Right lobe of liver (tissue), 6 donors: ENCODE data around the gene TECR. TPM values are rescaled to one million over a fixed set of nuclear protein-coding genes. Genes with fewer than 3 reads are reported as not detected.
"Not testable (repeated sequence)": the region's sequence is repeated elsewhere in the genome, so short reads cannot be mapped to it uniquely, and the experiment has no call there.

Source experiments
- ATAC-seq, 4 donors: fragments of 200-7000 bp; cut with Tn5 transposase; one replicate each; pipeline ENCODE4 v1.9.1; 2020; ENCODE audit warnings: mild to moderate bottlenecking in 4 of 4, moderate library complexity in 4 of 4
- DNase-seq, 3 donors: peaks; one replicate each; pipeline ENCODE4 v3.0.0-alpha.2; 2020
- H3K27ac ChIP-seq, 3 donors: fragments of 200-600 bp; one replicate each; pipeline ENCODE4 v1.8.0; 2022
- H3K27me3 ChIP-seq, 2 donors: fragments of 200-600 bp; one replicate each; pipeline ENCODE4 v1.8.0; 2022
- H3K36me3 ChIP-seq, 4 donors: fragments of 200-600 bp; sonication (generic) in 1 of 4; one replicate each; pipeline versions ENCODE4 v1.5.1 to v1.8.0; 2017 to 2022; ENCODE audit warnings: control low read depth in 1 of 4
- H3K4me1 ChIP-seq, 4 donors: fragments of 200-600 bp; sonication (generic) in 1 of 4; one replicate each; pipeline versions ENCODE4 v1.5.1 to v1.8.0; 2017 to 2022; ENCODE audit warnings: control low read depth in 1 of 4
- H3K4me3 ChIP-seq, 3 donors: fragments of 200-600 bp; one replicate each; pipeline ENCODE4 v1.8.0; 2022
- H3K9me3 ChIP-seq, 4 donors: fragments of 200-600 bp; sonication (generic) in 1 of 4; one replicate each; pipeline versions ENCODE4 v1.5.1 to v1.8.0; 2017 to 2022; ENCODE audit warnings: control low read depth in 1 of 4
- CTCF ChIP-seq, 4 donors: fragments of 200-600 bp in 3 of 4; fragments of 450-650 bp in 1 of 4; IDR thresholded peaks; one replicate each; pipeline versions ENCODE4 v1.5.1 to v1.8.0; 2016 to 2022; ENCODE audit warnings: antibody characterized with exemption in 4 of 4, mild to moderate bottlenecking in 2 of 4
- POLR2A ChIP-seq: fragments of 450-650 bp; IDR thresholded peaks from one replicate; pipeline ENCODE4 v1.6.1; 2017; ENCODE audit warnings: antibody characterized with exemption, mild to moderate bottlenecking
- WGBS: methylation state at CpG from one replicate; pipeline ENCODE4 v1.1.6; 2018; ENCODE audit warnings: low coverage, low lambda C conversion rate; ENCODE audit not compliant: insufficient coverage; ENCODE audit errors: missing lambda C conversion rate; 5-methylcytosine and 5-hydroxymethylcytosine counted together
- intact Hi-C, 2 donors: fragments of 100-400 bp; cut with DNase I; formaldehyde crosslinking; loops; one replicate each; pipeline versions ENCODE4 v1.11.2 to v1.14.1; 2022
- total RNA-seq, 6 experiments: library from RNA; depleted of rRNA in 2 of 6; stranded (reverse); fragments of >200 nt in 2 of 6; fragmentation: NEBNext Ultra II Directional in 3 of 6; extraction: Animal tissue kit (Norgen Biotek cat#: 25700) in 3 of 6; gene quantifications; one replicate each; pipeline versions ENCODE4 v1.1.0 to v1.2.4, GENCODE V29; 2016 to 2023
- donor health status: DM: no; HTN: yes; CAD: no.
- donor health status: DM: no; HTN: no; CAD: no.
- donor health status: DM: no; HTN: no; CAD: no.
- donor health status: DM: no; HTN: yes; CAD: no.
- donor health status: DM: no; HTN: yes; CAD: no.

TECR gene
- total RNA-seq, 6 experiments from 2014 or later: 37.9 to 99.0 (median 77.0) TPM

GRCh38 chr19:14544977-14545715 is 15.8 kb downstream of the TECR start:
- TF ChIP-seq POLR2A: no peak
- no peak for TF ChIP-seq CTCF (IDR thresholded peaks at IDR 0.05)
- Histone ChIP-seq H3K27ac (peak overlapping the region in 2 of 3 donors; percentile 46 to 68), H3K36me3 (peaks cover 0 to 5% (median 0%) of the 10 kb centered on the region in 4 donors), H3K9me3 (no peaks in the 10 kb centered on the region), H3K4me1 (peaks cover 0 to 13% (median 0%) of the 10 kb centered on the region in 4 donors), H3K4me3 (peak overlapping the region in 1 of 3 donors; percentile 3), H3K27me3 (no peaks in the 10 kb centered on the region)
- intact Hi-C loops: no loop called here
- ATAC-seq: peak; percentile 83 to 91 (median 89)
- DNase-seq: peak; percentile 84 to 95 (median 94)
- WGBS: 36% methylated on average over 9 of the region's 21 CpGs

GRCh38 chr19:14545716-14546082 is 16.3 kb downstream of the TECR start:
- intact Hi-C loops: no loop called here
- DNase-seq: no peak
- Histone ChIP-seq H3K27ac (peak overlapping the region; percentile 28 to 68 (median 46)), H3K9me3 (no peaks in the 10 kb centered on the region), H3K4me1 (peaks cover 0 to 18% (median 0%) of the 10 kb centered on the region in 4 donors), H3K36me3 (peaks cover 0 to 5% (median 0%) of the 10 kb centered on the region in 4 donors), H3K4me3 (peak overlapping the region in 1 of 3 donors; percentile 3), H3K27me3 (no peaks in the 10 kb centered on the region)
- no CpG with 5 or more reads among the region's 9 CpGs for WGBS
- ATAC-seq: no peak
- TF ChIP-seq POLR2A: no peak
- no peak for TF ChIP-seq CTCF (IDR thresholded peaks at IDR 0.05)

- H3K9me3 ChIP-seq: no peaks in the 10 kb centered on the region
- H3K4me1 ChIP-seq: peaks cover 0 to 50% (median 11%) of the 10 kb centered on the region in 4 donors
- H3K4me3 ChIP-seq: no peak overlapping the region
- peak overlapping the region in 1 of 3 donors; percentile 24 for H3K27ac ChIP-seq
- intact Hi-C loops: loop anchor here in 1 of 2 donors (10.0 kb wide), 1 partner anchor 45 kb away; no protein-coding TSS in a partner anchor
- peak; percentile 84 to 92 (median 86) for DNase-seq
- H3K36me3 ChIP-seq: peaks cover 0 to 5% (median 0%) of the 10 kb centered on the region in 4 donors
- ATAC-seq: peak; percentile 50 to 78 (median 58)
- WGBS: 30% methylated on average over 10 of the region's 15 CpGs
- no peaks in the 10 kb centered on the region for H3K27me3 ChIP-seq
- TF ChIP-seq POLR2A (no peak), CTCF (IDR thresholded peaks at IDR 0.05) (no peak)
Observed at GRCh38 chr19:14550201-14550754, 20.9 kb downstream of the TECR start.

- peak in 1 of 4 donors; percentile 8 for TF ChIP-seq CTCF (IDR thresholded peaks at IDR 0.05)
- DNase-seq (peak in 1 of 3 donors; percentile 56), ATAC-seq (peak in 3 of 4 donors; percentile 2 to 12 (median 2))
- not testable (repeated sequence) for H3K9me3 ChIP-seq, H3K4me3 ChIP-seq, H3K36me3 ChIP-seq, H3K27me3 ChIP-seq
- peak overlapping the region in 1 of 3 donors; percentile 24 for H3K27ac ChIP-seq
- WGBS: 61% methylated on average over 7 of the region's 12 CpGs
- H3K4me1 ChIP-seq: peaks cover 0 to 51% (median 11%) of the 10 kb centered on the region in 4 donors
- intact Hi-C loops: loop anchor here in 1 of 2 donors (10.0 kb wide), 1 partner anchor 47 kb away; no protein-coding TSS in a partner anchor
Observed at GRCh38 chr19:14551134-14552005, 22.0 kb downstream of the TECR start.

- not testable (repeated sequence) for H3K27ac ChIP-seq, ATAC-seq, H3K4me3 ChIP-seq, H3K36me3 ChIP-seq, H3K27me3 ChIP-seq, H3K9me3 ChIP-seq, DNase-seq
- 73% methylated on average over 5 of the region's 8 CpGs for WGBS
- peaks cover 0 to 57% (median 11%) of the 10 kb centered on the region in 4 donors for H3K4me1 ChIP-seq
- intact Hi-C loops: loop anchor here in 1 of 2 donors (10.0 kb wide), 1 partner anchor 47 kb away; no protein-coding TSS in a partner anchor
Observed at GRCh38 chr19:14552006-14552360, 22.6 kb downstream of the TECR start.
